SU-DHL-6 (cell line): ENCODE results near the gene MANSC4.
A peak's percentile ranks its signal among the peaks of the same experiment; 100 is the strongest.

Experiments
- H2AFZ ChIP-seq: fragments of 200-600 bp; sonication (generic); 2 replicates; pipeline ENCODE4 v1.6.1; 2014; ENCODE audit warnings: low read depth, mild to moderate bottlenecking, moderate library complexity, mixed read lengths, antibody characterized with exemption, low read length; ENCODE audit not compliant: severe bottlenecking
- H3F3A ChIP-seq: fragments of 200-600 bp; shearing (Covaris generic); 2 replicates; pipeline ENCODE4 v1.6.0; 2016; ENCODE audit warnings: antibody characterized with exemption, mild to moderate bottlenecking; ENCODE audit not compliant: insufficient read depth
- H3K27ac ChIP-seq: fragments of 200-600 bp; sonication (generic); 2 replicates; pipeline ENCODE4 v1.5.1; 2016; ENCODE audit warnings: low read depth, mild to moderate bottlenecking, low read length, moderate library complexity, mixed read lengths
- H3K27me3 ChIP-seq: fragments of 200-600 bp; sonication (generic), shearing (Covaris generic); 2 replicates; pipeline ENCODE4 v1.6.0; 2014; ENCODE audit warnings: mild to moderate bottlenecking, low read length
- H3K36me3 ChIP-seq: fragments of 200-600 bp; sonication (generic); 2 replicates; pipeline ENCODE4 v1.6.1; 2014; ENCODE audit warnings: mild to moderate bottlenecking, low read length, mixed read lengths
- H3K4me2 ChIP-seq: fragments of 300-600, 200-600 bp; shearing (Covaris generic), sonication (generic); 2 replicates; pipeline ENCODE4 v1.6.0; 2014; ENCODE audit warnings: low read length, low read depth, mild to moderate bottlenecking; ENCODE audit not compliant: poor library complexity, severe bottlenecking
- H3K4me3 ChIP-seq: fragments of 200-600 bp; sonication (generic); 2 replicates; pipeline ENCODE4 v1.5.1; 2014; ENCODE audit warnings: antibody characterized with exemption, low read length, mild to moderate bottlenecking, mixed read lengths; ENCODE audit not compliant: insufficient read depth, poor library complexity, severe bottlenecking
- H3K79me2 ChIP-seq: fragments of 200-600 bp; sonication (generic); 2 replicates; pipeline ENCODE4 v1.6.1; 2014; ENCODE audit warnings: mild to moderate bottlenecking, low read length, moderate library complexity; ENCODE audit not compliant: insufficient read depth
- H3K9ac ChIP-seq: fragments of 200-600 bp; sonication (generic); 2 replicates; pipeline ENCODE4 v1.7.0; 2014; ENCODE audit warnings: mild to moderate bottlenecking, low read length
- H3K9me2 ChIP-seq: fragments of 200-600 bp; sonication (generic); replicated peaks from 2 replicates; pipeline ENCODE4 v1.6.1; 2014; ENCODE audit warnings: low read length; ENCODE audit not compliant: insufficient read depth
- H3K9me3 ChIP-seq: fragments of 200-600 bp; sonication (generic); 2 replicates; pipeline ENCODE4 v1.6.1; 2014; ENCODE audit warnings: low read length, mixed read lengths; ENCODE audit not compliant: insufficient read depth
- H4K20me1 ChIP-seq: fragments of 200-600 bp; sonication (generic); 2 replicates; pipeline ENCODE4 v1.6.1; 2014; ENCODE audit warnings: low read depth, mild to moderate bottlenecking, antibody characterized with exemption, low read length, moderate library complexity, mixed read lengths
- CTCF ChIP-seq: fragments of 200-600 bp; sonication (generic); IDR thresholded peaks from one replicate; pipeline ENCODE4 v1.5.1; 2017; ENCODE audit warnings: antibody characterized with exemption, mild to moderate bottlenecking, low read length, moderate library complexity; ENCODE audit not compliant: insufficient read depth, poor library complexity, severe bottlenecking
- EZH2phosphoT487 ChIP-seq: fragments of 200-600 bp; sonication (generic), shearing (Covaris generic); conservative IDR thresholded peaks from 2 replicates; pipeline ENCODE4 v1.6.1; 2018; ENCODE audit warnings: mild to moderate bottlenecking, antibody characterized with exemption, low read length, moderate library complexity, mixed read lengths

The MANSC4 gene

GRCh38 chr12:27807063-27807703 is 27.1 kb upstream of the MANSC4 start:
- no peaks in the 10 kb centered on the region for H3F3A ChIP-seq
- no peak overlapping the region for H3K27ac ChIP-seq
- no peaks in the 10 kb centered on the region for H3K79me2 ChIP-seq
- H3K4me2 ChIP-seq = no peak overlapping the region
- H3K36me3 ChIP-seq = no peaks in the 10 kb centered on the region
- no peak overlapping the region for H3K9ac ChIP-seq
- H3K9me3 ChIP-seq = no peaks in the 10 kb centered on the region
- no peaks in the 10 kb centered on the region; the same call in 1 of the 2 replicates for H3K9me2 ChIP-seq
- no peak for TF ChIP-seq EZH2phosphoT487
- TF ChIP-seq CTCF = peak; percentile 23
- H4K20me1 ChIP-seq = no peaks in the 10 kb centered on the region
- H3K4me3 ChIP-seq = no peak overlapping the region
- H3K27me3 ChIP-seq = no peaks in the 10 kb centered on the region
- H2AFZ ChIP-seq = no peak overlapping the region

DNA sequence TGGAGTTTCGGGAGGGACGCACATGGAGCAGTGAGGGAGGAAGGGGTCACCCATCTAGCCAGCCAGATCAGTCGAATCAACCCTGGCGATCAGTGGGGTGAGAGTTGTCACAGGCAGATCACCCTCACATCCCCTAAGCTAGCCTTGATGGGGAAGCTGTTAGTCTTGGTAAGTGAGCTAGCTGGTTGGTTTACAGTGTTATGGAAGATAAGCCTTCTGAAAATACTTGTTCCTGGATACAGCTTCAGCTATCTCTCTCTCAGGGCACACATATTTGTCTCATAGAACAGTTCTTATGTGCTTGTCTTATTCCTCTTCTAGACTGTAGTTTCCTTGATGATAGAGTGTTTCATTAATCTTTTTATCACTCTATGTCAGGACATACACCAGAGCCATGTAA is 26.2 kb upstream of the MANSC4 start:
- Histone ChIP-seq H3F3A (no peaks in the 10 kb centered on the region), H4K20me1 (no peaks in the 10 kb centered on the region), H3K4me3 (no peak overlapping the region), H3K4me2 (no peak overlapping the region), H3K27ac (no peak overlapping the region), H3K9me3 (no peaks in the 10 kb centered on the region), H3K9ac (no peak overlapping the region), H2AFZ (no peak overlapping the region), H3K79me2 (no peaks in the 10 kb centered on the region), H3K36me3 (no peaks in the 10 kb centered on the region), H3K9me2 (no peaks in the 10 kb centered on the region; the same call in 1 of the 2 replicates), H3K27me3 (no peaks in the 10 kb centered on the region)
- no peak for TF ChIP-seq CTCF
- no peak for TF ChIP-seq EZH2phosphoT487

DNA sequence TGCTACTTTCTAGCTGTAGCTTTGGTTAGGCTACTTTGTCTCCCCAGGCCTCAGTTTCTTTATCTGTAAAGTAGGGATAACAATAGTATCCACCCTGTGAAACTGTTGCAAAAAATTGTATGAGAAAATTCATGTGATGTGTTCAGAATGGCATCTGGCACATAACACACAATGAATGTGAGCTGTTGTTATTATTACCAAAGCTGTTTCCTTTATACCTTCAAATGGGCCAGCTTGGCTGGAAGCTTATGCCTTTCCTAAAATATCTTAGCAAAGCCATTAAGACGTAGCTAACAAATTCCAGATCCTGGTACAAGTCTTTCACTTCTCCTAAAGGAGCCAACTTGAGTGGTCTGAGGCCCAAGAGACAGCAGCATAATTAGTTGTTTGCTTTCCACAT is 25.2 kb upstream of the MANSC4 start:
- H3K79me2 ChIP-seq = no peaks in the 10 kb centered on the region

More for the DNA sequence above, 25.2 kb upstream of the MANSC4 start:
- Histone ChIP-seq H3K27ac (no peak overlapping the region), H3K9ac (no peak overlapping the region), H4K20me1 (no peaks in the 10 kb centered on the region), H3K9me2 (no peaks in the 10 kb centered on the region; the same call in 1 of the 2 replicates), H3K4me2 (no peak overlapping the region), H2AFZ (no peak overlapping the region), H3K9me3 (no peaks in the 10 kb centered on the region), H3F3A (no peaks in the 10 kb centered on the region), H3K27me3 (no peaks in the 10 kb centered on the region), H3K36me3 (no peaks in the 10 kb centered on the region), H3K4me3 (no peak overlapping the region)
- TF ChIP-seq EZH2phosphoT487 = no peak
- TF ChIP-seq CTCF = no peak
